Endothelial cell of umbilical vein (primary cell): ENCODE results near the gene DCP2.

ENCODE experiments used
- CTCF ChIP-seq, 2 donors: IDR thresholded peaks; 1 replicate in 1 of 2; 2 replicates in 1 of 2; pipeline ENCODE4 v1.5.1; 2011; ENCODE audit warnings: low read length in 2 of 2, mild to moderate bottlenecking in 2 of 2, moderate library complexity in 2 of 2, control low read depth in 1 of 2, inconsistent platforms in 1 of 2, low read depth in 1 of 2; ENCODE audit not compliant: insufficient read depth in 1 of 2; ENCODE audit errors: extremely low read depth in 1 of 2
- EZH2 ChIP-seq: IDR thresholded peaks from 2 replicates; pipeline ENCODE4 v1.6.1; 2012; ENCODE audit warnings: borderline replicate concordance, low read depth, mild to moderate bottlenecking, moderate library complexity, low read length, inconsistent platforms; ENCODE audit not compliant: severe bottlenecking
- FOS ChIP-seq: IDR thresholded peaks from 2 replicates; pipeline ENCODE4 v1.6.1; 2011; ENCODE audit warnings: mild to moderate bottlenecking, low read length, moderate library complexity, borderline replicate concordance; ENCODE audit not compliant: insufficient read depth
- GATA2 ChIP-seq: IDR thresholded peaks from 2 replicates; pipeline ENCODE4 v1.7.0; 2011; ENCODE audit warnings: low read depth, mild to moderate bottlenecking, moderate library complexity, mixed read lengths, low read length; ENCODE audit not compliant: insufficient read length, insufficient read depth
- JUN ChIP-seq: IDR thresholded peaks from 2 replicates; pipeline ENCODE4 v1.6.1; 2011; ENCODE audit warnings: borderline replicate concordance, low read depth; ENCODE audit not compliant: insufficient read length, insufficient read depth
- MYC ChIP-seq: IDR thresholded peaks from one replicate; pipeline ENCODE4 v1.6.1; 2011; ENCODE audit warnings: mild to moderate bottlenecking, low read depth, low read length
- POLR2A ChIP-seq: IDR thresholded peaks from 2 replicates; pipeline ENCODE4 v1.6.1; 2012; ENCODE audit warnings: low read depth, mild to moderate bottlenecking, control low read depth, low read length
- POLR2AphosphoS5 ChIP-seq: IDR thresholded peaks from 2 replicates; pipeline ENCODE4 v1.6.1; 2012; ENCODE audit warnings: low read depth, mild to moderate bottlenecking, control low read depth, low read length, moderate library complexity; ENCODE audit not compliant: insufficient read depth
- TF ChIP-seq, protein P1 (sequence below): IDR thresholded peaks from 2 replicates; pipeline ENCODE4 v1.6.1; 2011; ENCODE audit not compliant: insufficient read depth, insufficient read length

DNA sequence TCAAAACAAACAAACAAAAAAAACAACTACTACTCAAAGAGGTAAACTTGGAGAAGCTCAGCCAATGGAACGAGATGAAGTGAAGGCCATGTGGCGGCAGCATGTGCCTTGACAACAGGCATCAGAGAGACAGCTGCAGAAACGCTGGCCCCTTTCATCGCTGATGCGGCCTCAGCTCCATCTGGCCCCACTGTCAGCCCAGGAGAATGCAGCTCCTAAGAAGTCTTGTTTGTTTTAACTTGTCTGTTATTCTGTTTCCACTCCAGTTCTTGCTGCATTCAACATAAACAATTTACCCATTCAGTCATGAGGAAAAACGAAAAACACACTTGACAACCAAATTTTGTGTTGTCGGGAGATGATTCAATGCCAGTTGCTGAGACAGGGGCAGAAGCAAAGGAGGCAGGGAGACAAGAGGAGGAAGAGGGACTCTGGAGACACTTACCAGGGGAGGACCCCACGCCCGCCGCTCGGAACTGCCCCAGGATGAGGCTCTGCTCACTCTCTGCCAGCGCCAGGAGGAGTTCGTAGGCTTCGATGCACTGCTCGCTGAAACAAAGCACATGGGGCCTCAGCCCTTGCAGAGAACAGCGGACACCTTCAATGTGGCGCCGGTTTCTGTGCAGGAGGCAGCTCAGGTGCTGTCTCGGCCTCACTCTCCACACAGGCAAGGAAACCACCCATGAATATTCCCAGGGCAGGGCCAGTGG is 91.2 kb downstream of the DCP2 start:
- no peak for TF ChIP-seq POLR2AphosphoS5
- TF ChIP-seq POLR2A, result no peak
- TF ChIP-seq EZH2, result no peak
- no peak for TF ChIP-seq JUN
- TF ChIP-seq CTCF (IDR thresholded peaks at IDR 0.05; ENCODE audit: extremely low read depth in 1 of 2, insufficient read depth in 1 of 2, low read depth in 1 of 2, low read length in 2 of 2), result no peak
- TF ChIP-seq GATA2, result no peak
- no peak for TF ChIP-seq MYC
- TF ChIP-seq, protein P1, sequence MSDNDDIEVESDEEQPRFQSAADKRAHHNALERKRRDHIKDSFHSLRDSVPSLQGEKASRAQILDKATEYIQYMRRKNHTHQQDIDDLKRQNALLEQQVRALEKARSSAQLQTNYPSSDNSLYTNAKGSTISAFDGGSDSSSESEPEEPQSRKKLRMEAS, result no peak
- no peak for TF ChIP-seq FOS
